A549 (cell line): ENCODE results near the gene TBC1D21.

Source experiments
- CHD4 ChIP-seq: fragments of 200-600 bp; sonication (generic); IDR thresholded peaks from 2 replicates; pipeline ENCODE4 v1.6.1; 2016; ENCODE audit warnings: antibody characterized with exemption, mild to moderate bottlenecking, borderline replicate concordance
- EP300 ChIP-seq, 2 experiments: fragments of >200 bp; sonication (Bioruptor Twin); formaldehyde crosslinking; IDR thresholded peaks; 2 replicates in 1 of 2; 3 replicates in 1 of 2; pipeline ENCODE4 v1.6.1; 2016 to 2017
- FOSL2 ChIP-seq, 2 experiments: fragments of 450-650 bp in 1 of 2; fragments of >200 bp in 1 of 2; sonication (Bioruptor Twin) in 1 of 2; formaldehyde crosslinking; IDR thresholded peaks; 2 replicates each; pipeline versions ENCODE4 v1.5.0 to v1.6.1; 2016 to 2020; ENCODE audit warnings: mild to moderate bottlenecking in 1 of 2, moderate library complexity in 1 of 2
- KDM1A ChIP-seq: fragments of 200-600 bp; sonication (generic); IDR thresholded peaks from 2 replicates; pipeline ENCODE4 v1.6.1; 2016; ENCODE audit warnings: low read depth, mild to moderate bottlenecking
- MAZ ChIP-seq: fragments of 150-350 bp; IDR thresholded peaks from 2 replicates; pipeline ENCODE4 v1.6.1; 2014; ENCODE audit warnings: antibody characterized with exemption, low read depth, low read length, borderline replicate concordance
- MYC ChIP-seq: IDR thresholded peaks from 2 replicates; pipeline ENCODE4 v1.6.1; 2012; ENCODE audit warnings: mild to moderate bottlenecking, inconsistent platforms, low read length, improper control_type of control experiment, borderline replicate concordance
- NFE2L2 ChIP-seq: fragments of 150-350 bp; conservative IDR thresholded peaks from 2 replicates; pipeline ENCODE4 v1.6.1; 2014; ENCODE audit warnings: low read length
- NR3C1 ChIP-seq: fragments of >200 bp; sonication (Bioruptor Twin); formaldehyde crosslinking; IDR thresholded peaks from 3 replicates; pipeline ENCODE4 v1.6.1; 2017
- POLR2A ChIP-seq: IDR thresholded peaks from 2 replicates; pipeline ENCODE4 v1.6.1; 2012; ENCODE audit warnings: mild to moderate bottlenecking, low read length
- SMC3 ChIP-seq: fragments of >200 bp; sonication (Bioruptor Twin); formaldehyde crosslinking; IDR thresholded peaks from 3 replicates; pipeline ENCODE4 v1.6.1; 2018; ENCODE audit warnings: inconsistent platforms
- ZFP36 ChIP-seq: fragments of 450-650 bp; IDR thresholded peaks from 2 replicates; pipeline ENCODE4 v1.6.1; 2014; ENCODE audit warnings: borderline replicate concordance; ENCODE audit not compliant: partially characterized antibody
- TF ChIP-seq, protein P1 (sequence below): fragments of >200 bp; sonication (Bioruptor Twin); formaldehyde crosslinking; IDR thresholded peaks from 3 replicates; pipeline ENCODE4 v1.5.1; 2016
- TF ChIP-seq, protein P2 (sequence below): IDR thresholded peaks from 2 replicates; pipeline ENCODE4 v1.6.1; 2012

DNA sequence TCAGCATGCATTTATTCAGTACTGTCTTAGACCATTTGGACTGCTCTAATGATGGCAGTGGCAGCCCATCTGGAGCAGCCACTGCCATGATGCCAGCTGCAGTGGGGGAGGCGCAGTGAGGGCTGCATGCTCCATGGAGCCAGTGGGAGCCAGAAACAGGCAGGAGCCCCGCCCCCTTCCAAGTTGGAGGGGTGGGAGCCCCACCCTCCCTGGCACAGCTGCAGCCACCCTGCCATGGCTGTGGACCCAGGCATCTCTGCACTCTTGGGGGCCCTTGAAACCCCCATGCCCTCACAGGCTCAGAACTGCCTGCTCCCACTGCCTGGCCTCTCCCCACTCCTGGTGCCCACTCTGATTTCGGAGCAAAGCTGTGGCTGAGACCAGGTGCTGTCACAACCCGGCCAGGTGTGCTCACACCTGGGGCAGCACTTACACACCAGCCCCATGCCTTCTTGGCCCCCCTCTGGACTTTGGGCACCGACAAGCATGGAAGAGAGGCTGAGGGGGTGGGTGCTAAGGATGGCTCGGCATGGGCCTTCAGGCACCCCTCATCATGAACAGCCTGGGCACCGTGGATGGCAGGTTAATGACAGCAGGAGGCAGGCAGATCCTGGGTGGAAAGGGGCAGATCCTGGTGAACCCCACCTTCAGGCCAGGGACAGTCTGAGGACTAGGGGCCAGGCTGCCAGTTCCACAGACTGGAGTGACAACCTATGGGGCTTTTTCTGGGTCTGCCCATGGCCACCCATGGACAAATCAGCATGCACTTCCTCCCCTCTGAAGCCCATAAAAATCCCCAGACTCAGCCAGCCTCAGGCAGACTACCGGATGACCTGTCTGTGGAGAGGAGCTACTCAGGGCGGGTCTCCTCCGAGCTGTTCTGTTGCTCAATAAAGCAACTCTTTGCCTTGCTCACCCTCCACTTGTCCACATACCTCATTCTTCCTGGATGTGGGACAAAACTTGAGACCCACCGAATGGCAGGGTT is 18.3 kb downstream of the TBC1D21 start:
- TF ChIP-seq, protein P1, sequence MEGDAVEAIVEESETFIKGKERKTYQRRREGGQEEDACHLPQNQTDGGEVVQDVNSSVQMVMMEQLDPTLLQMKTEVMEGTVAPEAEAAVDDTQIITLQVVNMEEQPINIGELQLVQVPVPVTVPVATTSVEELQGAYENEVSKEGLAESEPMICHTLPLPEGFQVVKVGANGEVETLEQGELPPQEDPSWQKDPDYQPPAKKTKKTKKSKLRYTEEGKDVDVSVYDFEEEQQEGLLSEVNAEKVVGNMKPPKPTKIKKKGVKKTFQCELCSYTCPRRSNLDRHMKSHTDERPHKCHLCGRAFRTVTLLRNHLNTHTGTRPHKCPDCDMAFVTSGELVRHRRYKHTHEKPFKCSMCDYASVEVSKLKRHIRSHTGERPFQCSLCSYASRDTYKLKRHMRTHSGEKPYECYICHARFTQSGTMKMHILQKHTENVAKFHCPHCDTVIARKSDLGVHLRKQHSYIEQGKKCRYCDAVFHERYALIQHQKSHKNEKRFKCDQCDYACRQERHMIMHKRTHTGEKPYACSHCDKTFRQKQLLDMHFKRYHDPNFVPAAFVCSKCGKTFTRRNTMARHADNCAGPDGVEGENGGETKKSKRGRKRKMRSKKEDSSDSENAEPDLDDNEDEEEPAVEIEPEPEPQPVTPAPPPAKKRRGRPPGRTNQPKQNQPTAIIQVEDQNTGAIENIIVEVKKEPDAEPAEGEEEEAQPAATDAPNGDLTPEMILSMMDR = no peak
- TF ChIP-seq POLR2A (no peak), MAZ (no peak), MYC (no peak), KDM1A (no peak), EP300 (IDR thresholded peaks at IDR 0.05) (no peak), FOSL2 (IDR thresholded peaks at IDR 0.05) (no peak), FOSL2 (CRISPR knock-in tag; IDR thresholded peaks at IDR 0.05) (no peak), CHD4 (no peak), SMC3 (no peak), NR3C1 (no peak), ZFP36 (no peak), NFE2L2 (no peak)
- TF ChIP-seq, protein P2, sequence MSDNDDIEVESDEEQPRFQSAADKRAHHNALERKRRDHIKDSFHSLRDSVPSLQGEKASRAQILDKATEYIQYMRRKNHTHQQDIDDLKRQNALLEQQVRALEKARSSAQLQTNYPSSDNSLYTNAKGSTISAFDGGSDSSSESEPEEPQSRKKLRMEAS = no peak
